NCI-H2227 treated with DMSO at 0.1 percent for 48 hours (cell line): Measurements from ENCODE around the gene UQCR10.
A peak's percentile ranks its signal among the peaks of the same experiment; 100 is the strongest.

Experiments
- DNase-seq: peaks from one replicate; lab custom pipeline; 2025; lab: John Stamatoyannopoulos, UW

UQCR10 gene

GRCh38 chr22:29767171-29768051 is at the start of gene UQCR10:
TSS of gene UQCR10 (plus strand) at chr22:29767369. CDS start at chr22:29767399, 30 bp downstream.
- peak; percentile 92 for DNase-seq

GRCh38 chr22:29717789-29718188 is 49.4 kb upstream of the UQCR10 start:
- no peak for DNase-seq

GRCh38 chr22:29718949-29719898 is 47.9 kb upstream of the UQCR10 start:
- DNase-seq: no peak

GRCh38 chr22:29719899-29720645 is 47.1 kb upstream of the UQCR10 start, which contains the start of gene CABP7:
TSS of gene CABP7 (plus strand) at chr22:29720003. CDS start at chr22:29720425, 422 bp downstream.
- no peak for DNase-seq

GRCh38 chr22:29720811-29721323 is 46.3 kb upstream of the UQCR10 start:
- DNase-seq: no peak

- no peak for DNase-seq
Observed at GRCh38 chr22:29722151-29722550, 45.0 kb upstream of the UQCR10 start.

GRCh38 chr22:29722587-29722986 is 44.6 kb upstream of the UQCR10 start:
- no peak for DNase-seq

- DNase-seq: no peak
Observed at GRCh38 chr22:29723766-29724165, 43.4 kb upstream of the UQCR10 start.

- no peak for DNase-seq
Observed at GRCh38 chr22:29724843-29725242, 42.3 kb upstream of the UQCR10 start.

- no peak for DNase-seq
Observed at GRCh38 chr22:29726106-29726505, 41.1 kb upstream of the UQCR10 start.

- no peak for DNase-seq
Observed at GRCh38 chr22:29726512-29727130, 40.5 kb upstream of the UQCR10 start.

- DNase-seq: peak; percentile 16
Observed at GRCh38 chr22:29727131-29727523, 40.0 kb upstream of the UQCR10 start.

- no peak for DNase-seq
Observed at GRCh38 chr22:29729161-29729560, 38.0 kb upstream of the UQCR10 start.

- DNase-seq: no peak
Observed at GRCh38 chr22:29731058-29731850, 35.9 kb upstream of the UQCR10 start.

- DNase-seq: no peak
Observed at GRCh38 chr22:29732883-29733282, 34.3 kb upstream of the UQCR10 start.

- peak; percentile 7 for DNase-seq
Observed at GRCh38 chr22:29733362-29734201, 33.6 kb upstream of the UQCR10 start.

GRCh38 chr22:29734406-29734805 is 32.8 kb upstream of the UQCR10 start:
- no peak for DNase-seq

GRCh38 chr22:29734838-29735237 is 32.3 kb upstream of the UQCR10 start:
- no peak for DNase-seq

- no peak for DNase-seq
Observed at GRCh38 chr22:29735416-29735815, 31.8 kb upstream of the UQCR10 start.
